Left ventricle myocardium inferior (tissue), 1 donor: ENCODE results near the gene SPARC. TPM values are rescaled to one million over a fixed set of nuclear protein-coding genes. Genes with fewer than 3 reads are reported as not detected.

ENCODE experiments used
- DNase-seq: peaks from one replicate; pipeline ENCODE4 v3.0.0-alpha.2; 2020
- H3K27ac ChIP-seq: fragments of 200-600 bp; replicated peaks from 2 replicates; pipeline ENCODE4 v1.8.0; 2021
- H3K27me3 ChIP-seq: fragments of 200-600 bp; 2 replicates; pipeline ENCODE4 v1.8.0; 2021; ENCODE audit warnings: low read depth
- H3K36me3 ChIP-seq: fragments of 200-600 bp; 2 replicates; pipeline ENCODE4 v1.8.0; 2021
- H3K4me1 ChIP-seq: fragments of 200-600 bp; 2 replicates; pipeline ENCODE4 v1.8.0; 2021
- H3K4me3 ChIP-seq: fragments of 200-600 bp; 2 replicates; pipeline ENCODE4 v1.8.0; 2021; ENCODE audit warnings: mild to moderate bottlenecking, moderate library complexity
- H3K9me3 ChIP-seq: fragments of 200-600 bp; replicated peaks from 2 replicates; pipeline ENCODE4 v1.8.0; 2021
- intact Hi-C: fragments of 100-400 bp; cut with micrococcal nuclease; formaldehyde crosslinking; loops from one replicate; pipeline ENCODE4 v1.11.0; 2022
- total RNA-seq: library from RNA; stranded (reverse); fragmentation: NEBNext Ultra II Directional; extraction: Animal tissue kit (Norgen Biotek cat#: 25700); gene quantifications from one replicate; pipeline ENCODE4 v1.2.1, GENCODE V29; 2021
- TF ChIP-seq, protein P1 (sequence below): fragments of 200-600 bp; IDR thresholded peaks from 2 replicates; pipeline ENCODE4 v1.8.0; 2021; ENCODE audit warnings: antibody characterized with exemption, mild to moderate bottlenecking, borderline replicate concordance
- donor health status: DM: no; HTN: yes; CAD: no; lungs with severe emphysema.

Gene SPARC
- total RNA-seq, 1 donor from 2014 or later, result 477 TPM

DNA sequence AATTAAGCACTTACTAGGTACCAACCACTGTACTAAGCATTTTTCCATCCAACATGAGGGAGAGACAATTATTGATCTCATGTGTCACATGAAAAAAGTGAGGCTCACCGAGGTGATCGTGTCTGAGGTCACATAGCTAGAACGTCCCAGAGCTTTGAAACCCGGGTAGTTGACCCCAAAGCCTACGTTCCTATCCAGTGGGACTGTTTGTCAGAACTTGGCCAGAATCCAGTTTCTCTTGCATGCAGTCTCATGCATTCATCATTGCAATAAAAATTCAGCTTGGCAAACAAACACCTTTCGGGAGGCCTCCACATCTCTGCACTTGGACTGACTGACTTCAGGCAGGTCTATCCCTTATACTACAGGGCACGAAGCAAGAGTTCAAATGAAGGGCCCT lies 72.2 kb downstream of the SPARC start:
- Histone ChIP-seq H3K27ac (no peak overlapping the region), H3K9me3 (peaks cover 6% of the 10 kb centered on the region), H3K27me3 (peaks cover 6% of the 10 kb centered on the region), H3K4me3 (no peak overlapping the region), H3K4me1 (no peaks in the 10 kb centered on the region), H3K36me3 (no peaks in the 10 kb centered on the region)
- intact Hi-C loops, result no loop called here
- TF ChIP-seq, protein P1, sequence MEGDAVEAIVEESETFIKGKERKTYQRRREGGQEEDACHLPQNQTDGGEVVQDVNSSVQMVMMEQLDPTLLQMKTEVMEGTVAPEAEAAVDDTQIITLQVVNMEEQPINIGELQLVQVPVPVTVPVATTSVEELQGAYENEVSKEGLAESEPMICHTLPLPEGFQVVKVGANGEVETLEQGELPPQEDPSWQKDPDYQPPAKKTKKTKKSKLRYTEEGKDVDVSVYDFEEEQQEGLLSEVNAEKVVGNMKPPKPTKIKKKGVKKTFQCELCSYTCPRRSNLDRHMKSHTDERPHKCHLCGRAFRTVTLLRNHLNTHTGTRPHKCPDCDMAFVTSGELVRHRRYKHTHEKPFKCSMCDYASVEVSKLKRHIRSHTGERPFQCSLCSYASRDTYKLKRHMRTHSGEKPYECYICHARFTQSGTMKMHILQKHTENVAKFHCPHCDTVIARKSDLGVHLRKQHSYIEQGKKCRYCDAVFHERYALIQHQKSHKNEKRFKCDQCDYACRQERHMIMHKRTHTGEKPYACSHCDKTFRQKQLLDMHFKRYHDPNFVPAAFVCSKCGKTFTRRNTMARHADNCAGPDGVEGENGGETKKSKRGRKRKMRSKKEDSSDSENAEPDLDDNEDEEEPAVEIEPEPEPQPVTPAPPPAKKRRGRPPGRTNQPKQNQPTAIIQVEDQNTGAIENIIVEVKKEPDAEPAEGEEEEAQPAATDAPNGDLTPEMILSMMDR, result no peak
- no peak for DNase-seq

DNA sequence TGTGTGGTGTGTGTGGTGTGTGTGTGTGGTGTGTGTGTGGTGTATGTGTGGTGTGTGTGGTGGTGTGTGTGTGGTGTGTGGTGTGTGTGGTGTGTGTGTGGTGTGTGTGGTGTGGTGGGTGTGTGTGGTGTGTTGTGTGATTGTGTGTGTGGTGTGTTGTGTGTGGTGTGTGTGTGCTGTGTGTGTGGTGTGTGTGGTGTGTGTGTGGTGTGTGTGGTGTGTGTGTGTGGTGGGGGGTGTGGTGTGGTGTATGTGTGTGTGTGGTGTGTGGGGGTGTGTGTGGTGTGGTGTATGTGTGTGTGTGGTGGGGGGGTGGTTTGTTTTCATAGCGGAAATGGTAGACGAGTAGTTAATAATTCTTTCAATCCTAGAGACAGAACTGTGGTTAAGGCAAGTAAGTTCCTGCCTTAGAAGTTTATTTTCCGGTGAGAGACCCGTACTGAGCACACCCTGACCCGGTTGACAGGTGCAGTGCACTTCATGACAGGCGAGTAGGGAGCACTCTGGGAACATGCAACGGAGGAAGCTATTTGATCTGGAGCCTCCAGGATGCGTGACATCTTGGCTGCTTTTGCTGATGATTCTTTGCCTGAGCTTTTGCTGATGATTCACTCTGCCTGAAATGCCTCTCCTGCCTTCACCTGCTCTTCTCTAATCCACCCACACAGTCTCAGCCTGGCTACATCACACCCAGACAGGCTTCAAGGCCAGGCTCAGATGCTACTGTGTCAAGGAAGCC lies 73.9 kb downstream of the SPARC start:
- Histone ChIP-seq H3K4me3 (no peak overlapping the region), H3K27ac (no peak overlapping the region), H3K9me3 (no peaks in the 10 kb centered on the region), H3K27me3 (peaks cover 6% of the 10 kb centered on the region), H3K4me1 (no peaks in the 10 kb centered on the region), H3K36me3 (no peaks in the 10 kb centered on the region)
- TF ChIP-seq, protein P1, result no peak
- DNase-seq, result no peak
- intact Hi-C loops, result no loop called here

DNA sequence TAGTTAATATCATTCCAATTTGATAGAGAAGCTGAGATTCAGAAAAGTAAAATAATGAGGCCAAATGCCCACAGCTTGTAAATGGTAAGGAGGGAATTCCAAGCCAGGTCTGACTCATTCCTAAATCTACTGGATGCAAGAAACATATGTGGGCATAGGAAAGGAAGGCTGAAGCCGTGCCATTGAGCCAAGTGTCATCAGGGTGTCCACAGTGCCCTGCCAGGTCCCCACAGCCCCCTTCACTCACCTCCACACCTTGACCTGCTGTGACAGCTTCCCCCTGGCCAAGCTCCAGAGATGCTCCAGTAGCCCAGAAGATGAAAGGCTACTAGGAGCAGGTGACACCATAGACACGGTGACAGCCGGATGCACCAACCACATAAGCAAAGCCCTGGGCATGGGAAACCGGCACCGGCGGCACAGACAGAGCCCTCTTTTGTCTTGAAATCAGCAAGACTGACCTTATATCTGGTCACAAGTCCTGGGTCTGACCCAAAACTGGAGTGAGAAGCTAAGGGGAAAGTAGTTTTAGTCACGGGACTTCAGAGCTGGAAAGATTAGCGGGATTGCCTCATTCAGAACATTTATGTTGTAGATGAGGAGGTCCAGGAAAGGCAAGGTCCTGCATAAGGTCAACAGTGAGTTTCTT lies 75.5 kb downstream of the SPARC start:
- DNase-seq, result no peak
- no peaks in the 10 kb centered on the region for H3K36me3 ChIP-seq
- no peaks in the 10 kb centered on the region for H3K4me1 ChIP-seq
- H3K27ac ChIP-seq, result no peak overlapping the region
- peaks cover 6% of the 10 kb centered on the region for H3K27me3 ChIP-seq
- no peak overlapping the region for H3K4me3 ChIP-seq
- intact Hi-C loops, result no loop called here
- TF ChIP-seq, protein P1, result no peak
- no peaks in the 10 kb centered on the region for H3K9me3 ChIP-seq

Other genes starting within 250 kb of the SPARC start
- 3.1 TPM for gene SLC36A1, start 239.3 kb downstream of the SPARC start, total RNA-seq
- gene FAT2, start 95.6 kb downstream of the SPARC start, total RNA-seq, result not detected
- gene ATOX1, start 71.7 kb upstream of the SPARC start, total RNA-seq, result 65.4 TPM
- 95.0 TPM for gene G3BP1, start 85.0 kb upstream of the SPARC start, total RNA-seq
- not detected for gene GLRA1, start 237.9 kb upstream of the SPARC start, total RNA-seq